ENCODE results near the gene POU2AF1.

The POU2AF1 gene

DNA sequence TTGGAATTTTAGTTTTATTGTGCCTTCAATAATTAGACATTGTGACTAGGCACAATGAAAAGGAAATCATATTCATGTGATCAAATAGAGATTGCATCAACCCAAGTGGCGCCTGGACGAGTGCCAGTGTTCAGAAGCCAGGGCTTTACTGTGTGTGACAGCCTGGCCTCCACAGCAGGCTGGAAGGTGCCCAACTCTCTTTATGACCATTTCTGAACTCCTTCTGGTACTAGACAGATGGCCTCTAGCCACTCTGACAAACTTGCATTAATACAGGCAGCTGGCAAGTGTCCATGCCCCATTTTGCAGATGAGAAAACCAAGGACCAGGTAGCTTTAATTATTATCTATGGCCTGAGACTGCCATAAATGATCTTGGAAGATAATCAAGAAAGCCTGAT is 8.3 kb upstream of the POU2AF1 start:
- no peak for DNase-seq (ENCODE audit: low read depth in 2 of 2)

DNA sequence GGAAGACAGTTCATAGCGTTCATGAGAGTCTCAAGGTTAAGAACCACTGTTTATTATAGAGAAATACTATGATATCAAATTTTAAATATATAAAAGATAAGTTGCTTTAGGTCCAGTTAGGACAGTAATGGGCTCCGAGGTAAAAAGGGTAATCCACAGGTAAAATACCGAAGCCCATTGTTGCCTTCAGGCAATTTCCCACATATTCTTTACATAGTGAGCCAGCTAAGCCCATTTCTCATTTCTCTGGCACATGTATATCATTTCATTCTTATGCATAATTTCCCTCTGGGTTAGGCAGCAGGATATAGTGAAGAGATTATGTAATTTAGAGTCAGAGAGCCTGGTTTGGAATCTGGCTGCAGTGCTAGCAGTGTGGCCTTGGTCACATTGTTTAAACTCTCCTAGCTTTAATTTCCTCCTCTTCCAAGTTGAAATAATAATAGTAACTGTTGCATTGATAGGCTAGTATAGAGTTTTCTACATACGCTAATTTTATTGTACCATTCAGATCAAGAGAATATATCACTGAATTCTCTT is 7.6 kb upstream of the POU2AF1 start:
- no peak for DNase-seq (ENCODE audit: low read depth in 2 of 2)

- DNase-seq (ENCODE audit: low read depth in 2 of 2), result no peak
These were observed 5.4 kb upstream of the POU2AF1 start for GRCh38 chr11:111384494-111384893.

- DNase-seq (ENCODE audit: low read depth in 2 of 2), result no peak
These were observed 3.4 kb upstream of the POU2AF1 start for GRCh38 chr11:111382451-111382850.

DNA sequence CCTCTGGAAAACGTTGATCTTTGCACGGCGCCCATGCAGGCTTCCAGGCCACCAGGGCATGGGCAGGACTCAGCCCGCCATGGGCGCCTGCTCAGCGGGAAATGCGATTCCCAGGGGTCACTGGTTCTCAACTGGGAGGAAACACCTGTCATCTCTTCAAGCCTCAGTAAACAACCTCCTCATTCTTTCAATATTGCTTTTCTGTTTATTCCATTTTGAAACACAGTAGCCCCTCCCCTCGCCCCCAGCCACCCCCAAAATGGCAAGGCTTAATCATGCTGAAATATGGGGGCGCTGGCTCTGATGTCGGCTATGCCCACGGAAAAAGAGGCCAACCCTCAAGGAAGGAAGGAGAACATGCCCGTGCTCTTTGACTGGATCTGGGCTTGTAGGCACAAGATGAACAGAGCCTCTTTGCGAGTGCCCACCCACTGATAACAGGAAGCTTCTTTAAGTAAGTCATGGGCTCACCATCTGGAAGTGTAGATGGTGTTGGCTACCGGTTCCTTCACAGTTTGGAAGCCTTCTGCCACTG is 594 bp upstream of the POU2AF1 start:
- DNase-seq (ENCODE audit: low read depth in 2 of 2), result no peak

- DNase-seq (ENCODE audit: low read depth in 2 of 2), result no peak
These were observed 752 bp downstream of the POU2AF1 start for GRCh38 chr11:111378185-111378860.

- DNase-seq (ENCODE audit: low read depth in 2 of 2), result no peak
These were observed 2.7 kb downstream of the POU2AF1 start for GRCh38 chr11:111376181-111376871.

- DNase-seq (ENCODE audit: low read depth in 2 of 2), result no peak
These were observed 5.5 kb downstream of the POU2AF1 start for GRCh38 chr11:111373590-111373989.

DNA sequence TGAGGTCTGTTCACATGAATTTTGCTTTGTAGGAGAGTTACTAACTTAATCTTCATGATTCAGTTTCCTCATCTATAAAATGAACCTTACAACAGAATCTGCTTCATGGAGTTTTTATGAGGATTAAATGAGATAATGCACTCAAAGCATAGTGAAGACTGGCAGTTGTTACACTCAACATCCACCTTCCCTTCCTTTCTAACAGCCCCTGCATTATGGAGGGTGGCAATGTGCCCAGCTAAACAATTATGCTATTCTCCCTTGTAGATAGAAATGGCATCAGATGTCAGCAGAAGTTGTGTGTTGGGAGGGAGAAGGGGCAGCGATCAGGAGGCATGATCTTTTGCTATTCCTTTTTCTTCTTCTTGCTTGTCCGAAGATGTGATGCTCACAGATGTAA is 6.5 kb downstream of the POU2AF1 start:
- DNase-seq (ENCODE audit: low read depth in 2 of 2), result no peak

GRCh38 chr11:111370902-111371578 is 8.0 kb downstream of the POU2AF1 start:
- no peak for DNase-seq (ENCODE audit: low read depth in 2 of 2)

DNA sequence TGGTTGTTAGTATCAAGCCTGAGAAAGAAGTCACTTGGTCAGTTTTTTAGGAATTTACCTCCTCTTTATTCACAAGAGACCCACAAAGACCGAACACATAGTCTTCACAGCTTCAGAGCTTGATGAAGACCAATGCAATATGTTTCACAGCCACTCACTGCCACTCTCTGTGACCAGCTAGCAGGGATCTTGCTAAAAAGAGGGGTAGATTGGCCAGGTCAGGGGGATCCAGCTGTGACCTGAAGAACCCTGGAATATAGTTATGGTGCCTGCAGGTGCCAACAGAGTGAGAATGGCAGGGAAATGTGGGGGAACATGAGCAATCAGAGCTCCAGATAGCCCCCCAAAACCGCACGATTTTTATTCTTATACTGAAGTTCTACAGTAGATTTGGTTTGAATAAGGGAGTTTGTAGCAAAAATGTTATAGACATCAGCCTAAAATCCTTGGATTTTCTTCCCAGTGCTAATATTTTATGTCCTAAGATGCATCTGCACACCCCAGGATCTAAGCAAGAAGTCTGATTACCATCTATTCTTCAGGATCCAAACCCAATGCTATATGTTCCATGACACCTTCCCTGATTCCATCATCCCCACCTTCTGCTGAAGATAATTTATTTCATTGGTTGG is 8.7 kb downstream of the POU2AF1 start:
- DNase-seq (ENCODE audit: low read depth in 2 of 2), result no peak

DNA sequence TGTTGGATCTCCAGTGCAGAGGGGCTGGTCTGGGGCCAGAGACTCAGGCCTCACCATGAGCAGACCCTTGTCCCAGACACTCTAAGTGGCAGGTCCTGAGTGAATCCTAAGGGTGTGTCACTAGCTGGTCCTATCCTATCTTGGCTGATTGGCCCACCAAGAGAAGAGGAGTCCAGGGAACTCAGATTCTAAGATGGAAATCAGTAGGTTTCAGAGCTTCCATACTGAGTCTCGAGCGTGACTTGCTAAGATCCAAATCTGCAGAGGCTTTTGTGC is 10.9 kb downstream of the POU2AF1 start:
- no peak for DNase-seq (ENCODE audit: low read depth in 2 of 2)

GRCh38 chr11:111367411-111368284 is 11.4 kb downstream of the POU2AF1 start:
- no peak for DNase-seq (ENCODE audit: low read depth in 2 of 2)

DNA sequence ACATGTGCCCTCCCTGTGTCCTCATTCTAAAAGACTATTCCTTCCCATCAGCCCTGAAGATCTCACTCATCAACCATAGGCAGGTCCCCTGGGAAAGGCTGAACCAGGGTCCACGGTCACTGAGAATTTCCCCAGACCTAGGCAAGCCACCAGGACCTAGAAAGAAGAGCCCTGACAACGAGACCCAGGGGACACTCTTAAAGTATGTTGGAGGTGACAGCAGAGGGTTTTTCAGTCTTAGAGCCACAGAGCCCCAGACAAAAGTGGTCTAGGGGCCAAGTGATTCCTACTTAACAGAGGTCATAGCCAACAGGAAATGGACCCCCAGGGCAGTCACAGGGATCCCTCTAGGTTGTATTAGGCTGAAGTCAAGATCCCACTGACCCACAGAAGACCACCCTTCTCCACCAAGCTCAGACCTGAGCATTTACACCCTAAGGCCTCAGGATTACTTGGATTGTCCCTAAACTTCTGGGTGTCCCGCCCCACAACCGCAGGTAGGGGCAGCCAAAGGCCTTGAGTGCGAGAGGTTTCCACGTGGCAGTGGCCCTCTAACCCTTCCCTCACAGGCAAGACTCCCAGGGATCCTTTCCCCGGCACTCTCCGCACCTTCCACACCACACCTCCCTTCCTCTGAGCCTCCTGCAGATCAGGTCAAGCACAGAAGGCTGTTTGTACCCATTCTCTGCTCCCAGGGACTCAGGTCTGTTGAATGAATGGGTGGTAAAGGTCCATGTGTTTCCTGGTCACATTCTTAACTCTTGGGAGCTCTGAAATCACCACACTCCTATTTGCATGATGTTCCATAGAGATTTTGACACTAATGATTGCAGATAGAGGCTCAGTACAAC is 12.3 kb downstream of the POU2AF1 start:
- DNase-seq (ENCODE audit: low read depth in 2 of 2), result no peak

DNA sequence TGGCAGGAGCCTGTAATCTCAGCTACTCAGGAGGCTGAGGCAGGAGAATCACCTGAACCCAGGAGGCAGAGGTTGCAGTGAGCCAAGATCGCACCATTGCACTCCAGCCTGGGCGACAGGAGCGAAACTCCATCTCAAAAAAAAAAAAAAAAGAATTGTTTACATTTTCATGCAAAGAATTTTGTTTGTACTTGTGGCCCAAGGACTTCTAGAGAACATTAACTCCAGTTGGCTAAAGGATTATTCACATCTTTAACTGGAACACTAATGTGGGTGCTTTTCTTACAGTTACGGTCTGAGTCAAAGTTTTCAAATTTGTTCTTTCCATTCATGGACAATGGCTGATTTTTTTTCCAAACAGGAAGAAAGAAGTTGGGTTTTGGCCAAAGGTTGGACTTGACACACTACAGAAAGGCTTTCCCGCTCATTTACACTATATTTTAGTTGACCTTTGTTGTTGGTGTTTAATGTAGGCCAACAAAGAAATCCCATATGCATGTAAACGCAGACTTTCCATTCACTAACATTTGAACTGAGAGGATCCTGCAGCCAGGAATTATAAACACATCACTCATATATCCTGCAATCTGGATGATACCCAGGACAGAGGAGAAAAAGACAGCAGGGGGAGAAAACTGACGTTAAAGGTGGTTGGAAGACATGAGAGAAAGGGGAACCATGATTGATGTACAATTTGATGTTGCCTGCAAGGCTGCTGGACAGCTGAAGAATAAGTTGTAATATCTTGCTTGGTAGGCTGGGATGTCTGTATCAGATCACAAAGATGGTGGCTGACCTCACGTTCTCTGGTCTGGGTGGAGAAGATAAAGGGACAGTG is 13.1 kb downstream of the POU2AF1 start:
- no peak for DNase-seq (ENCODE audit: low read depth in 2 of 2)

- no peak for DNase-seq (ENCODE audit: low read depth in 2 of 2)
These were observed 14.6 kb downstream of the POU2AF1 start for GRCh38 chr11:111364503-111364902.

GRCh38 chr11:111363985-111364384 is 15.1 kb downstream of the POU2AF1 start:
- DNase-seq (ENCODE audit: low read depth in 2 of 2), result no peak

GRCh38 chr11:111362887-111363411 is 16.1 kb downstream of the POU2AF1 start:
- no peak for DNase-seq (ENCODE audit: low read depth in 2 of 2)

GRCh38 chr11:111361874-111362273 is 17.2 kb downstream of the POU2AF1 start:
- no peak for DNase-seq (ENCODE audit: low read depth in 2 of 2)

Measured in stimulated activated CD8-positive, alpha-beta memory T cell treated with anti-CD3 and anti-CD28 coated beads, Interleukin-7, amount 100 ng/mL, for 1 hour (primary cell).